Stimulated activated CD8-positive, alpha-beta memory T cell treated with anti-CD3 and anti-CD28 coated beads, Interleukin-15, amount 100 ng/mL, for 4 hours (primary cell): Measurements from ENCODE around the gene PLTP.
A peak's percentile ranks its signal among the peaks of the same experiment; 100 is the strongest.
"Not testable (repeated sequence)": the region's sequence is repeated elsewhere in the genome, so short reads cannot be mapped to it uniquely, and the experiment has no call there.

Source experiments
- DNase-seq, 2 donors: peaks; one replicate each; pipeline ENCODE4 v3.0.0-alpha.2; 2020; ENCODE audit warnings: low read depth in 2 of 2

Gene PLTP

DNA sequence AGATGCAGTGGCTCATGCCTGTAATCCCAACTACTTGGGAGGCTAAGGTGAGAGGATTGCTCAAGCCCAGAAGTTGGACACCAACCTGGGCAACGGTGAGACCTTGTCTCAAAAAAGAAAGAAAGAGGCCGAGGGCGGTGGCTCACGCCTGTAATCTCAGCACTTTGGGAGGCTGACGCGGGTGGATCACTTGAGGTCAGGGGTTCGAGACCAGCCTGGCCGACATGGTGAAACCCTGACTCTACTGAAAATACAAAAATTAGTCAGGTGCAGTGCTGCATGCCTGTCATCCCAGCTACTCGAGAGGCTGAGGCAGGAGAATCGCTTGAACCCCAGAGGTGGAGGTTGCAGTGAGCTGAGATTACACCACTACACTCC lies 37.9 kb downstream of the PLTP start:
- DNase-seq = not testable (repeated sequence)

DNA sequence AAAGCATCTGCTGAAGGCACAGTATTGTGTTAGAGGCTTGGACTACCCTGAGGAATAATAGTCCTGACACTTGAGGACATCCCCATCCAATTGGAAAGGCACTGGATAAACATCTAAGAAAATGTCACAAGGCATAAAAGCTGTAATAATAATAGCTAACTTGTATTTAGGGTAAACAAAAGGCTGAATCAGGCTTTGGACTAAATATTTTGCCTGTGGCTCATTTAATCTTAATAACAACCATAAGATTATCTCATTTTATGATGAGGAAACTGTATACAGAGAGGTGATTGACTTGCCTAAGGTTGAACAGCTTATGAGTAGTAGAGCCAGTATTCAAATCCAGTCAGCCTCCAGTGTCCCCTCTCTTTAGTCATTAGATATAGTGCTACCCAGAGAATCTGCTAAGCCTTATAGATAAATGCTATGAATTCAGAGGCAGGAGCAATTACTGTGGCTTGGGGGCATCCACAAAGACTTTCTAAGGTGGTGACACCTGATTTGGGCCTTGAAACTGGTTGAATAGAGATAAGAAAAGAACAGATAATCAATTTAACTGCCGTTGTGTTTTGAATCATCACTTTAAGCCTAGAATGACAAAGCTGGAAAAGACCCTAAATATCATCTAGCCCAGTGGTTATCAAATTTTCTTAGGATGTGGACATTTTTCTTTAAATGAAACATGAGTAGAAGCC lies 38.4 kb downstream of the PLTP start:
- no peak for DNase-seq

DNA sequence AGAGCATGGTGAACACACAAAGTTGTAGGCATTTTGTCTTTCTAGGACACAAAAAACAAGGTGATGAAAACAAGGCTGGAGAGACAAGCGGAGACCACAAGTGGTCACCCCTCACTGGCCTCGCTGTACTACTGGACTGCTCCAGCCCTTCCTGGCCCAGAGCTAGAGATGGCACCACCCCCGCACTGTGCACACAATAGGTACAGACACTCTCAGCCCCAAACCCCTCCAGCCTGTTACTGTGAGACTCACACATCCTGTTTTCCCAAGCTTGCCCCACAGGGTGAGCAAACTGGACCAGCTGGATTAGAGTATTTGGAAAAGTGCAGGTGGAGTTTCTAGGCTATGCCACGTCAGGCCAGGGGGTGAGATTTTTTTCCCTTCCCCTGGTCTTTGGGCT lies 39.3 kb downstream of the PLTP start:
- DNase-seq = no peak

DNA sequence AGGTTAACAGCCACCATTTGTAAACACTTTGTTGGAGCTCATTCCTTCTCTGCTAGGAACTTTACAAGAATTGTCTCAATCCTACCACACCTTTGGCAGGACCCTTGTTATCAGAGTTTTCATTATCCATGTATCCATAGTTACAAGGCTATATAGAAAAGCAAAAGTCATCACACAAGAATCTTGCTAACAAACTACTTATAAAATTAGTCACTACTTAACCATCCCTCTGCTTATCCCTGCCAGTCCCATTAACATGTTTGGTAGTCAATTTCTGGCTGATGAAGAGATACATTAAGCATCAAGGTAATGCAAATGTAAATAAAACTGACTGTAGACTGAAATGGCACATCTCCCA lies 44.2 kb downstream of the PLTP start:
- DNase-seq = no peak

DNA sequence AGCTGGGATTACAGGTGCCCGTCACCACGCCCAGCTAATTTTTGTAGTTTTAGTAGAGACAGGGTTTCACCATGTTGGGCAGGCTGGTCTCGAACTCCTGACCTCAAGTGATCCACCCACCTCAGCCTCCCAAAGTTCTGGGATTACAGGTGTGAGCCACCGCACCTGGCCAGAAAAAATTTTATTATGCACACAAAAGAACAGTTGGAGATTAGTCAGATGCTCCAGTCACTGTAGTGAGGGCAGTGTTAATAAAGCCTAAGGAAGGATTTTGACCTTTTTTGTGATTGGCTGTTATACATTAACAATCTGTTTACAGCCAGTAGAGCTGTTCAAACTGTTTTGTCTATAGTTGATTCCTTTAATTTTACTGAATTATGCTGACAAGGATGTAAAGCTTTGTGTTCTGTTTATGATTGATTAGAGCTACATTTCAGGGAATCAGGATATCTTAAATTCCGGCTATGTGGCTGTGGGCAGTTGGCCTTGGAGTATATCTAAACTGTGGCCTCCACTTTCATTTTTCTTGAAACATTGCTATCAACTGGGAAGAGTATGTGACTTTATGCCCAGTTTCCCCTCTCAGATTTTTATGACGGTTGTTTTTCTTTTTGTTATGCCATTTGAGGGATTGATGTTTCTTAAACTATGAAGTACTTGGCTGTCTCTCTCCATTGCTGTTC lies 44.7 kb downstream of the PLTP start:
- no peak for DNase-seq

DNA sequence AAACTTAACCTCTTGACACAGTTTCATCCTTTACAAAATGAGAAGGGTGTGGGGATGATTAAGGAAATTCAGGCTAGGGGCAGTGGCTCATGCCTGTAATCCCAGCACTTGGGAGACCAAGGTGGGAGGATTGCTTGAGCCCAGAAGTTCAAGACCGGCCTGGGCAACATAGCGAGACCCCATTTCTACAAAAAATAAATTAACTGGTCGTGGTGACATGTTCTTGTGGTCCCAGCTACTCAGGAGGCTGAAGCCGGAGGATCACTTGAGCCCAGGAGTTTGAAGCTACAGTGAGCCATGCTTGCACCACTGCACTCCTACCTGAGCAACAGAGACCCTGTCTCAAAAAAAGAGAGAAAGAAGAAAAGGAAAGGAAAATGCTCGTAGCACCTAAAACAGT lies 45.5 kb downstream of the PLTP start:
- DNase-seq = no peak

DNA sequence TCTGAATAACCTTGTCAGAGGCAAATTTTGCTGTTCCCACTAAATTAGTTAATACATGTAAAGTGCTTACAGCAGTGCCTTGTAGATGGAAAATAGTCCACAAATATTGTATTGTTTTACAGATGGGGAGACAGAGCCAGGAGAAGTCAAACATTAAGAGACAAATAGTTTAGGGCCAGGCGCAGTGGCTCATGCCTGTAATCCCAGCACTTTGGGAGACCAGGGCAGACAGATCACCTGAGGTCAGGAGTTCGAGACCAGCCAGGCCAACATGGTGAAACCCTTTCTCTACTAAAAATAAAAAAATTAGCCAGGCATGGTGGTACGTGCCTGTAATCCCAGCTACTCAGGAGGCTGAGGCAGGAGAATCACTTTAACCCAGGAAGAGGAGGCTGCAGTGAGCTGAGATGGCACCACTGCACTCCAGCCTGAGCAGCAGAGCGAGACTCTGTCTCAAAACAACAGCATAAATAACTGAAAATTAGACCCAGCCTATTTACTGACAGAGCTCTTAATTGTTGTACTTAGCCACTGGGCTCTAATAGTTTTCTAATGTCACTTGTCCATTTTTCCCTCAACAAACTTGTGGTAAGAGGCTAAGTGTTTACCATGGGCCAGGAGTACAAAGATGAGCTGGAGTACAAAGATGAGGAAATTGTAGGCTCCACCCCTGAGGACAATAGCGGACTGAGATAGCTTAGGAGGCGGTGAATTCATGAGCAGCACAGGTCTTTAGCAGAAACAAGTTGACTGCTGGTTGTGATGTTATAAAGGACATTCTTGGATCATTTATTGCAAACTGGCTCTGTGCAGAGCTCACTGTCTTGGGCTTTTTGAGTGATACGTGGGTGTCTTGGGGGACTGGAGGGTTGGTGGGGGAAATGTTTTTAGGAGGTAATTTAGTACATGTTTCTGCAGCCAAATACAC lies 48.1 kb downstream of the PLTP start:
- DNase-seq = no peak

DNA sequence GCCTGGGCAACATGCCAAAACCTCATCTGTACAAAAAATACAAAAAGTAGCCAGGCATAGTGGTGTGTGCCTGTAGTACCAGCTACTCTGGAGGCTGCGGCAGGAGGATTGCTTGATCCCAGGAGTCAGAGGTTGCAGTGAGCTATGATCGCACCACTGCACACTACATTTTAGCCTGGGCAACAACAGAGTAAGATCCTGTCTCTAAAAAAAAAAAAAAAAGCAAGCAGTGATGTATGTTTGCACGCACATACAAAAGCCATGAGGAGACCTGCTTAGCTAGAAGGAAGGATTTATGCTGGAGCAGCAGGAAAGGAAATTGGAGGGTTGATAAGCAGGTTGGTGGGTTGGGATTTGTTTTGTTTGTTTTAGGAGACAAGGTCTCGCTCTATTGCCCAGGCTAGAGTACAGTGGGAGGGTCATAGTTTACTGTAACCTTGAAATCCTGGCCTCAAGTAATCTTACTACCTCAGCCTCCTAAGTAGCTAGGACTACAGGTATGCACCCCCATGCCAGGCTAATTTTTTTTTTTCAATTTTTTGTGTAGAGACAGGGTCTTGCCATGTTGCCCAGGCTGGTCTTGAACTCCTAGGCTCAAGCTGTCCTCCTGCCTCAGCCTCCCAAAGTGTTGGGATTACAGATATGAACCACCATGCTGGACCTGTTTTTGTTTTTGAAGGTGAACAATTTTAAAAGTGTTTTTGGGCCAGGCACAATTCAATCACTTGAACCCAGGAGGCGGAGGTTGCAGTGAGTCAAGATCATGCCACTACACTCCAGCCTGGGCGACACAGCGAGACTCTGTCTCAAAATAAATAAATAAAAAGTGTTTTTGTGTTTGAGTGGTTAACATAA lies 50.5 kb downstream of the PLTP start:
- DNase-seq = no peak

DNA sequence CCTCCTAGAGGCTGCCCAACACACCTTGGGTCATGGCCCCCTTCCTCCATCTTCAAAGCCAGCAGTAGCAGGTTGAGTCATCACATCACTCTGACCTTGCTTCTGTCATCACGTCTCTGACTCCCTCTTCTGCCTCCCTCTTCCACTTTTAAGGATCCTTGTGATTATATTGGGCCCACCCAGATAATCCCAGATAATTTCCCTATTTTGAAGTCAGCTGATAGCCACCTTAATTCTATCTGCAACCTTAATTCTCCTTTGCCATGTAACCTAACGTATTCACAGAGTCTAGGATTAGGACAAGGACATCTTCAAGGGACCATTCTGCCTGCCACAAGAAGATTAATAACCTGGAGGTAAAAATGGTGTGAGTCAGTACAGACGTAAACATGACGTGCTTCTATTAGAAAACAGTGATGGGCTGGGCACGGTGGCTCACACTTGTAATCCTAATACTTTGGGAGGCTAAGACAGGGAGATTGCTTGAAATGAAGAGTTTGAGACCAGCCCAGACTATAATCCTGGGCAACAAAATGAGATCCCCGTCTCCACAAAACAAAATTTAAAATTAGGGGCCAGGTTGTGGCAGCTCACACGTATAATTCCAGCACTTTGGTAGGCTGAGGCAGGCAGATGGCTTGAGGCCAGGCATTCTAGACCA lies 51.3 kb downstream of the PLTP start:
- no peak for DNase-seq

DNA sequence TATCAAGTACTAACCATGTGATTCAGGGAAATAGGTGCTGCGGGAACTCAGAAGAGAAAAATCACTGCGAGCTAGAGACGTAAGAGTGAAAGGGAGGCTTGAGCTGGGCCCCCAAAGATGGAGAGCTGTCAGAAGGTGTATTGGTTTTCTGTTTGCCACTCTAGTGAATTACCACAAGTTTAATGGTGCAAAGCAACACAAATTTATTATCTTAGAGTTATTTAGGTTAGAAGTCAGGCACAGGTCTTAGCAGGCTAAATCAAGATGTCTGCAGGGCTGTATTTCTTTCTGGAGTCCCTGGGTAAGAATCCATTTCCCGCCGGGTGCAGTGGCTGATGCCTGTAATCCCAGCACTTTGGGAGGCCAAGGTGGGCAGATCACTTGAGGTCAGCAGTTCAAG lies 52.0 kb downstream of the PLTP start:
- DNase-seq = no peak

DNA sequence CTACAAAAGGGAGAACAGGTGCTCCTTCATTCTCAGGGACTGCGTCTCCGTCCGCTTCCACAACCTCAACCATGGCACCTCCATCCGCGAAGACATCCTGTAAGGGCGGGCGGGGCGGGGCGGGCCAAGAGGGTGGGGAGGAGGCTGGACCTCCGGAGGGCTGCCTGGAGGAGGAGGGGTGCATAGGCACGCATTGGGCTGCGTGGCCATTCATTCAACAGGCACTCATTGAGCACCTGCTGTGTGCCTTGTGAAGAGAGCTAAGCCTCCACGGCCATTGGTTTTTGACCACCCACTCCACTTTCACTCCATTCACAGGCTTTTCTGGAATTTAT lies 54.1 kb downstream of the PLTP start:
- no peak for DNase-seq

DNA sequence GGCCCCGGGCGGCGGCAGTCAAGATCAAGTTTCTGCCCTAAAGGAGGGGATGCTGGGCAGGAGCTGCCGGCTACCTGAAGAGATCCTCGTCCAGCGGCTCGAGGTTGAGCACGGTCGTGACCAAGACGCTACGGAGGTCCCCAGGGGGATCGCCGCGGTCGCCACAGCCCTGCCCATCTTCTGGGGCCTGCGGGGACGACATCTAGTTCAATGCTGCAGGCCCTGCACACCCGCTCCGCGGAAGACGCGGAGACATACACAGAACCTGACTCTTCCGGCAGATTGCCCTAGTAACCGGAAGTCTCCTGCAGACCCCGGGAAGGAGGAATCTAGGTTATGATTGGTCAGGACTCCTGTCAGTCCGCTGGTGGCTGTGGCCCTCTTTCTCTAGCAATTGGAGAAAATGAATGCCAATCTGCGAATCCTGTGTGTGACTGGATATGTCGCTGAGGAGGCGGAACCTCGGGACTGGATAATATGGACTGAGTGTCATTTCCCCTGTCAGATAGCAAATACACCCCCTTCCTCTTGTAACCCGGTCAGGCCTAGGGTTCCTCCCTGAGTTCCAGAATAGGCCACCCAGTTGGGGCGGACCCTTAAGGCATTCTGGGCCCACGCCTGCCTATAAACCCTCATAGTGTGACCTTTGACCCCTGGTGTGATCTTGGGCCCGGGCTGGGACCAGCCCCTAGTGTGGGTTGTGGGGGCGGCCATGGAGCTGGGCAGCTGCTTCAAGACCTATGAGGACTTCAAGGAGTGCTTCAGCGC lies 54.7 kb downstream of the PLTP start, which contains the start of the genes ACOT8 and ZSWIM3:
TSS of gene ACOT8 (minus strand) at position 279 of the 768 bp plus-strand sequence. CDS start at position 202, 77 bp downstream.
TSS of gene ZSWIM3 (plus strand) at position 501 of the 768 bp plus-strand sequence. CDS start at position 713, 212 bp downstream.
- peak; percentile 74 to 92 for DNase-seq

DNA sequence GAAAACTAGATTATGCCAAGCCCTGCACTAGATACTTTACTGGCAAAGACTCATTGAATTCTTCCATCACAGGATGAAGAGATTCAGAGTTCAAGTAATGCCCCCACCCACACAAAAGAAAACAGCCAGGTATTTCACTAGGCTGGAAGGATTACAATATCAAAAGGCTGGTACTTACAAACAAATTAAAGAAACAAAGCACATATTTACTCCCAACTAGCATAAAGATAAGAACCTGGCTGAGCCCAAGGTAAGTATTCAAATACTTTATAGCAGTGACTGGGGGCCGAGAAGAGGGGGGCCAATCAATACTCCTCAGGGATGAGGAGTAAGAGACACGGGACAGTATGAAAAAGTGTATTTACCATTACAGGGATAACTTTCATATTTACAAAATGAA lies 58.5 kb downstream of the PLTP start:
- DNase-seq = no peak

DNA sequence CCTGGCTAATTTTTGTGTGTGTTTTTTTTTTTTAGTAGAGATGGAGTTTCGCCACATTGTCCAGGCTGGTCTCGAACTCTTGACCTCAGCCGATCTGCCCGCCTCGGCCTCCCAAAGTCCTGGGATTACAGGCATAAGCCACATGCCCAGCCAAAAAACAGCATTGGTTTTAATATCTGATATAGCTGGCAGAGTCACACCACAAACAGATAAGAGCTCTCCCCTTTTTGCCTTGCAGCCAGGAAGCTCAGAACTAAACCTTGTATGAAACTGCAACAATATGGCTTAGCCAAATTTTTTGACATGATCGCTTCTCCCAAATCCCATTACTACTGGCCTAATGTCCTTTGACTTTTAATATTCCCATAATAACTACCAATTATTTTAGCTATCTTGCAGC lies 59.6 kb downstream of the PLTP start:
- DNase-seq = no peak

DNA sequence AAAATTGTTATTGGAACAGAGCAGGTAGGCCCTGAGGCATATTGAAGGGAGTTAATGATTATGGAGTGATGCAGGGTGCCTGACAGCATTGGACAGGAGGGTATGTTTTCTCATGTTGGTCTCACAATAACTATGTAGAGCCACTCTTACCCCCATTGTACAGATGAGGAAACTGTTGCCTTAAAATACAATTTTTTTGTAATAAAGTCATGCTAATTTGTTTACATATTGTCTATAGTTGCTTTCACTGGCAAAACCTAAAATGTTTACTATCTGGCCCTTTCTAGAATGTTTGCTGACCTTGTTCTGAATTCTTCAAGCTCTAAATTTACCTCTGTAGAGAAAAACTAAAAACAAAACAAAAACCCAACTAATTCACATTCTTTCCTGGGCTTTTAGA lies 60.5 kb downstream of the PLTP start:
- DNase-seq = no peak

DNA sequence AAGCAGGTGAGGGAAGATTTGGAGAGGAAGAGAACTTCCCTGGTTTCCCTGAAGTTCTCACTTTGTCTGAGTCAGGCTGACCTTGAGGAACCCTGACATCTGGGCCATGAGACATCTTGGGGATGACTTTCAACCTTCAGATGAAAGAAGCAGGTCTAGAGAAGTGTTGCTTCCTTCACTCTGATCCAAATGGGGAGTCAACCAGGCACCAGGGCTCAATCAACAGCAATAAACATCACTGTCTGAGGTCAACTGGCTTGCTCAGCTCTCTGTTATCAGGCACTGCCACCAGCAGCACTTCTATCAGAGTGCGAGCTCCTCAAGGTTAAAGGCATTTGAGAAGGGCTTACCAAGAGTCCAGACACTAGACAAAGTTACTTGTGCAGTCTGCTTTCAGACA lies 61.0 kb downstream of the PLTP start:
- no peak for DNase-seq

DNA sequence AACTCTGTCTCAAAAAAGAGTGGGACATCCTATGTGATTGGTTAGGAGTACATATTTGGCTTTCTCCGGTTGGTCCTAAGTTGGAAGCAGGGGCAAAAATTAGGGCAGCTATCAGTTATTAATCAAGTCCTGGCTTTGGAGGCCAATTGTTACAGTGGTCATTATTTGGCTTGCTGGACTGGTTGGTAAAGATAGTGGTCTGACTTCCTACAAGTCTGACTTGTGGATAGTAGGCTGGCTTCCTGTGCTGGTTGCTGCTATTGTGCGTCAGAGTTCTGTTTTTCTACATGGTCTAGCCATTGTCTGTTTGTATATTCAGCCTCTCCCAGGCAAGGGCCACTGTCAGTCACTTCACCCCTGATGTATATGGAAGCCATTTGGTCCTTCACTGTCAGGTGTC lies 61.7 kb downstream of the PLTP start:
- no peak for DNase-seq

DNA sequence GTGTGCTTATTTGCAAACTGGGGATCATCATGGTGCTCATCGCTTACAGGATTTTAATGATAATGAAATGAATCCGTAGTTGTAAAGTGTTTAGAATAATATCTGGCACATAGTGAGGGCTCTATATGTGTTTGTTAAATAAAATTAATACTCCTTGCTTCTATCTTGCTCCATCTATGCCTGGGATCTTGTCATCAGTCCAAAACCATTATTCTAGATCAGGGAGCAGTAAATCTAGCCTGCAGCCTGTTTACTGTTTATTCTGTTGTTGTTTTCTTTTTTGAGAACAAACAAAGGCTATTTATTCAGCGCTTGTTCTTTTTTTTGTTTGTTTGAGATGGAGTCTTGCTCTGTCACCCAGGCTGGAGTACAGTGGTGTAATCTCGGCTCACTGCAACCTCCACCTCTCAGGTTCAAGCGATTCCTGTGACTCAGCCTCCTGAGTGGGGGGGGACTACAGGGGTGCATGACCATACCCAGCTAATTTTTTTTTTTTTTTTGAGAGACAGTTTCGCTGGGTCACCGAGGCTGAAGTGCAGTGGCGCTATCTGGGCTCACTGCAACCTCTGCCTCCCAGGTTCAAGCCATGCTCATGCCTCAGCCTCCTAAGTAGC lies 62.9 kb downstream of the PLTP start:
- no peak for DNase-seq
